ENCODE measurements around the gene RABL6.
"Not testable (repeated sequence)": the region's sequence is repeated elsewhere in the genome, so short reads cannot be mapped to it uniquely, and the experiment has no call there.

The RABL6 gene

GRCh38 chr9:136821826-136822544, 14.2 kb downstream of the RABL6 start:
- DNase-seq, result no peak

DNA sequence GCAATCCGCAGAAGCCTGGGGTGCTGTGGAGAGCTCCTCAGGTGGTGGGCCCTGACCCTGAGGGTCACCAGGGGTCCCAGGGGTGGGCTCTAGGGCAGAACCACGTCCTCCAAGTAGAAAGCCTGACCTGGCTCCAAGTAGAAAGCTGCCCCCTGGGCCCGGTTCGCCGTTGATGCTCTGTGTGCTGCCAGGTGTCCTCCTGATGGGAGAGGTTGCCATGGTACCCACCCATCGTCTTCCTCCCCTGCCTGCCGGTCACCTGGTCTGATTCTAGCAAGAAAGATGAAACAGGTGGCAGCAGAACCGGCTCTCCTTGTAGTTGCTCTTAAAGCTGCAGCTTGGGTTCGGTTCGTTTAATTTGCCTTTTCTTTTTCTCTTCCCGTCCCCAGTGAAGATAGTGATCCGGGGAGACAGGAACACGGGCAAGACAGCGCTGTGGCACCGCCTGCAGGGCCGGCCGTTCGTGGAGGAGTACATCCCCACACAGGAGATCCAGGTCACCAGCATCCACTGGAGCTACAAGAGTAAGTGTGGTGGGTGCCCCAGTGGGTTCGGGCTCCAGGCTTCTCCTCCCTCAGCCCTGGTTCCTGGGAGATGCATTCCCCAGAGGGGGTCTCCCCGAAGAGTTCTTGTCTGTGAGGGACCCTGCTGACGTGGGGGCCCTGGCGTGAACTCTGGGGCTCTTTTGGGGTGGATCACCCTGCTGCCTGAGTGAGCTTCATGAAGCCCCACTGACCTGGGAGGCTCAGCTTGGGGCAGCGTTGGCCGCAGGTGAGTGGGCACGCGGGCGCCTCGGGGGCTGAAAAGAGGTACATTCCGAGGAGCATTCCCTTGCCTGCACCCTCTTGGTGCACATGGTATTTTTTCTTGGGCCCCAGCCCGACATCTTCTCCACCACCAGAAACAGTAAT, 15.6 kb downstream of the RABL6 start:
- DNase-seq, result peak; percentile 76

- DNase-seq, result no peak
These were observed 16.9 kb downstream of the RABL6 start for GRCh38 chr9:136824496-136825225.

DNA sequence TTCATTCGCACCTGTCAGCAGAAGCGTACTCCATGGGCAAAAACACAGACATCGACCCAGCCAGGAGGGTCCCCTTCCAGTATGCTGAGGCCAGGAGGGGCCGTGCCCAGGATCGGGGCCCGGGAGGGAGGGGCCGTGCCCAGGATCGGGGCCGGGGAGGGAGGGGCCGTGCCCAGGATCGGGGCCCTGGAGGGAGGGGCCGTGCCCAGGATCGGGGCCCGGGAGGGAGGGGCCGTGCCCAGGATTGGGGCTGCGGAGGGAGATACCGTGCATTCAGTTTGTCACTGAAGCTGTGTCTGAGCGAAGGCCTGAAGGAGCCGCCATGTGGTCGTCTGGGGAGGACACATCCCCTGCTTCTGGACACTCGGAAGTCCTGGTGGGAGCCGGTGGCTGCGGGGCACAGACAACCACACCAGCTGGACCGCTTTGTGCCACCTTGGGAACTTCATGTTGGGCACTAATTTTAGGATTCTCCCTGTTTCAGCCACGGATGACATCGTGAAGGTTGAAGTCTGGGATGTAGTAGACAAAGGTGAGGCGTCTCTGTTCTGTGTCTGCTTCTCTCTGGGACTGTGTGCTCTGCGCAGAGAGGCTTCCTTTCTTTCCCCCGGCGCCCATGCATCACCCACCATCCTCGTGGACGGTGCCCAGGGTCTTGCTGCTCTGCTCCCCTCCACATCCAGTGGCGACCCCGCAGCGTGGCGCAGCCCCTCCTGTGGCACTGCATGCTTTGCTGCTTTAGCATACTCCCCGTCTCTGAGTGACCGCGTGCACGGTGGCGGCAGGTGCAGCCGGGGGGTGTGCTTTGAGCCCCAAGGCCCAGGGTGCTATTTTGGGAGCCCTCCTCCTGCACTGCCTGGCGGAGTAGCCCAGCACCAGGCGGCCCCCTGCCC, 17.8 kb downstream of the RABL6 start:
- no peak for DNase-seq

GRCh38 chr9:136826188-136826541, 18.4 kb downstream of the RABL6 start:
- DNase-seq, result no peak

- no peak for DNase-seq
These were observed 19.2 kb downstream of the RABL6 start for GRCh38 chr9:136826703-136827582.

GRCh38 chr9:136827794-136828473, 20.2 kb downstream of the RABL6 start:
- no peak for DNase-seq

DNA sequence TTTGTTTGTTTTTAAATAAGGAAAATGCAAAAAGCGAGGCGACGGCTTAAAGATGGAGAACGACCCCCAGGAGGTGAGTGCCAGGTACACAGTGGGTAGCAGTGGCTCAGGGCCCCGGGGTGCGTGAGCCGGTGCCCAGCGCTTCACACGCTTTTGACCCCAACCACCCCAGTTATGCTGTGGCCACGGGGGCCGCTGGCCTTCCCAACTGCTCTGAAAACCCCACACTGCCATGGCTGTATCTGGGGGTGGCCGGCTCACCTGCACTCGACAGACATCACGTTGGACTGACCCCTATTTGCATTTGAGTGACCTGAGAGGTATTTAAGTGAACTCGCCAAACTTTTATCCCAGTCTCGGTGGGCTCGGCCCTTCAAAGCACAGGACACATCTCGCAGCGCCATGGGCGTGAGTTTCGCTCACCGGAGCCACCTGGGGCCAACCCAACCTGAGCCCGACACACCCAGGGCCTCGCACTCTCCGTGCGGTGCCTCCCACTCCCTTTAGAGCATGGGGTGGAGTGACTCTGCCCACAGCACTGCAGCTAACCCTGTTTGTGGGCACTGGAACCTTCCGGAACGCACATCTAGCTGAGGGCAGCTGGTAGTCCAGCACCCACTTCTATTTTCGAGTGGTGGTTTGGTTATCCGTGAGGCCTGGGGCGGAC, 20.9 kb downstream of the RABL6 start:
- DNase-seq, result no peak

- DNase-seq, result no peak
These were observed 21.7 kb downstream of the RABL6 start for GRCh38 chr9:136829412-136829811.

DNA sequence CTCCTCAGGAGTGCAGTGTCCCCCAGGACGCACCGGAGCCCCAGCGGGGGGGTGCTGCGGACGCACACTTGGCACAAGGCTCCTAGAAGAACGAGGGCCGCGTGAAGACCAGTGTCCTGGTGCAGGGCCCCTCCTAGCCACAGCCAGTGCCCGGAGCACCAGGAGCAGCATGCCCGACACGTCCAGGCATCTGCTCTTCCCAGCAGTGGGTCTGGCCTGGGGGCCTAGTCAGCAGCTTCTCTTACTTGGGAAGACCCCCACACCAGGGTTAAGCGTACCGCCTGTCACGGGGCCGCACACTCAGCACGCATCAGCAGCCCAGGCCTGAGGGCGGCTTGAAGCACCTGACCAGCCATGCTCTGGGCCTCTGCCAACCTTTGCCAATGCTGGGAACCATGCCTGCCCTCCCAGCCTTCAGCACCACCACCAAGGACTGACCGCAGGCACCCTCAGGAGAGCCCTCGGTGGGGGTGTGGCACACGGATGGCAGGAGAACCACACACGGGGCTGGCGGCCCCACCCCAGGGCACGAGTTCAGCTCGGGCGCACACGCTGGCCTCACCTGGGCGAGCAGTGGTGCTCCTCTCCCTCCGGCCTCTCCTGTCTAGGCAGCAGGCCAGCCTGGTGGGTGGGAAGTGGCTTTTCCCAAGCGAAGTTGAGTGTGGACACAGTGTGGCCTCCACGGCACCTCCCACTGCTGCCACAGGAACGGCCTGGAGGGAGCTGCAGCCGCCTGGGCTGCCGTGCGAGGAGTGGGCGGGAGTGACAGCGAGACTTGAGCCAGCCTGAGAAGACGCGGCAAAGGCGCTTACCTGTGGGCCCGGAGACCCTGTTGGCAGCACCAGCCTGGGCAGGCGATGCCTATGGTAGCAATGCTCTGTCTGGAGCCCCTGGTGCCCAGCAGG, 22.5 kb downstream of the RABL6 start:
- no peak for DNase-seq

GRCh38 chr9:136831002-136831719, 23.4 kb downstream of the RABL6 start:
- DNase-seq, result no peak

DNA sequence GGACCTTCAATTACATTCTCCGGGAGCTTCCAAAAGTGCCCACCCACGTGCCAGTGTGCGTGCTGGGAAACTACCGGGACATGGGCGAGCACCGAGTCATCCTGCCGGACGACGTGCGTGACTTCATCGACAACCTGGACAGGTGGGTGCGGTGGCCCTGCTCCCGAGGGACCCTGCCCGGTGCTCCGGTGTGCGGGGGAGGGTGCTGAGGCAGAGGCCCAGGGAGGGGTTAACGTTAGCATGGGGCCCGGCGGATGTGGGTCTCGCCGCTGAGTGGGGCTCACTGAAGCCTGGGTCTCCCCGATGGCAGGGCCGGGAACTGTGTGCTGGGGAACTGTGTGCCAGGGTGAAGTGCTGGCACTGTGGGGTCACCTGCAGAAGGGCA, 24.0 kb downstream of the RABL6 start:
- no peak for DNase-seq

- DNase-seq, result no peak
These were observed 24.8 kb downstream of the RABL6 start for GRCh38 chr9:136832581-136832980.

GRCh38 chr9:136833381-136834048, 25.8 kb downstream of the RABL6 start:
- DNase-seq, result not testable (repeated sequence)

DNA sequence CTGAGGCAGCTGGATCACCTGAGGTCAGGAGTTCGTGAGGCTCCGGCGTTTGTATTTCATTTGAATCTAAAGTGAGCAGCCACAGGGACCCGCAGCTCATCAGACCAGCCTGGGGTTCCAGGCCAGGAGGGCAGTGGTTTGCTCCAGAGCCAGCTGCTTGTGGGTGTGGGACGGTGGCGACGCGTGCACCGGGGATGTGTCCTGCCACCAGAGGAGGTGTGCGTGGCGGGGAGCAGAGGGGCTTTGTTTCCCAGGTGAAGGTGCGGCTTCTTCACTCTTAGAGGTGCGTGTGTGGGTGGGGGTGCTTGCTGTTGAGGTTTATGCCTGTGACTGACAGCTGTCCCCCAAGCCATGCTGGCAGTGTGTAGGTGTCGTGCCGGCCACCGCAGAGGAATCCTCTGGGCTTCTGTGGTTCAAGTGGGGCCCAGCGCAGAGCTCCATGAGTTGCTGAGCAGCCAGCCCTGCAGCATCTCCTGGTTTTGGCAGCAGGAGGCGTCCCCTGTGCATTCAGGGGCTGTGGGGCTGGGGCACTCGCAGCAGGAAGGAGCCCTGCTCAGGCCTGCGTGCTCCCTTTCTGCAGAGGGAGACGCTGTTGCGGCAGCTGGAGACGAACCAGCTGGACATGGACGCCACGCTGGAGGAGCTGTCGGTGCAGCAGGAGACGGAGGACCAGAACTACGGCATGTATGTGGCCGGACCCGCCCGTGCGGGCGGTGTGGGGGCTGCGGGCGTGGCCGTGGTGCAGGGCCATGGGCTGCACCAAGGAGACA, 27.6 kb downstream of the RABL6 start:
- no peak for DNase-seq

DNA sequence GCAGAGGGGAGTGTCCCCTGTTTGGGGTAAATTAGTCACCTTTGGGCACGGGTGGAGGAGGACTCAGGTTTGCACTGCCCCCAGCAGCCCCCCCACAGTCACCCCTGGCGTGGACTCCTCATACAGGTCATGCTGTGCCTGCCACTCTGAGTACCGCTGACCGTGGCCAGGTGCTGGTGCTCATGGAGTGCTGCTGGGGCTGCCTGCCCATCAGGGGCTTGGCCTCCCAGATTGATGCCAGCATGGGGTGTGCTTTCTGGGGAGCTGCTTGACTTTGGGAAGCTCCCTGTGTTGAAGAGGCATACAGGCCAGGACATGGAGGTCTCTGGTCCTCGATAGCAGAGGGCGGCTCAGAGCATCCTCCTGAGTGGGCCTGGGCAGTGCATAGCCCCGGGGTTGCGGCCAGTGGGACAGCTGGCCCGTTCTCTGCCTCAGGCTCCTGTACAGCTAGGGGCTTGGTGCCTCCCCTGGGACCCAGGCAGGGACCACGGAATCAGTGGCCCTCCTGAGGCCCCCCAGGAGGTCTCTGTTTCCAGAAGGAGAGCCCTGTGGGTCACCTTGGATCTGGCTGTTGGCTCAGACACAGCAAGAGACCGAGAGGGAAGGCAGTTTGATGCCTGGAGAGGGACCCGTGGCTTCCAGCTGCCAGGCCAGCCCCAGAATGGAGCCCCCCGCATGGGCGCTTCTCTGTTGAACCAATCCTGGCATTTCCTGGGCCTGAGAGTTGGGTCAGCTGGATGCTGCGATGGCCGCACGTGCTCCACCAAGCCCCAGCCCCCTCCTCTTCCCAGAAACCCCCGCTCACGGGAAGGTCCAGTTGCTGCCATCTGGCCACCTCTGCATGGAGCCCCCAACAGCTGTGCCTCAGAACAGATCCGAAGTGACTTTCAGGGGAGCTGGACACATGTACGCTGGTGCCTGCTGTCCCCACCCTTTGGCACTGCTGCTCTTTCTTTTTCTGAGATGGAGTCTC, 28.5 kb downstream of the RABL6 start:
- DNase-seq, result no peak

All from NCI-H510A (cell line).